Neural cell (in vitro differentiated cells): Measurements from ENCODE around the gene LDHAL6B. TPM values are rescaled to one million over a fixed set of nuclear protein-coding genes. Genes with fewer than 3 reads are reported as not detected.

Source experiments
- H2AFZ ChIP-seq: fragments of 200-600, 300-800 bp; sonication (generic), shearing (Covaris generic); 2 replicates; pipeline ENCODE4 v1.6.0; 2014; ENCODE audit warnings: low read depth, mild to moderate bottlenecking, antibody characterized with exemption, low read length, moderate library complexity
- H3F3A ChIP-seq: fragments of 200-600 bp; shearing (Covaris generic); 2 replicates; pipeline ENCODE4 v1.6.1; 2016; ENCODE audit warnings: mild to moderate bottlenecking, moderate library complexity, mixed read lengths, antibody characterized with exemption, low read length; ENCODE audit not compliant: insufficient read depth, poor library complexity, severe bottlenecking
- H3K27ac ChIP-seq: fragments of 200-600, 300-800 bp; sonication (generic), shearing (Covaris generic); 2 replicates; pipeline ENCODE4 v1.5.1; 2014; ENCODE audit warnings: mild to moderate bottlenecking, low read length, moderate library complexity
- H3K27me3 ChIP-seq: fragments of 300-800, 200-600 bp; sonication (generic), shearing (Covaris generic); 2 replicates; pipeline ENCODE4 v1.6.0; 2014; ENCODE audit warnings: mild to moderate bottlenecking, low read depth, low read length, moderate library complexity; ENCODE audit not compliant: insufficient read depth
- H3K36me3 ChIP-seq: fragments of 300-800, 200-600 bp; sonication (generic), shearing (Covaris generic); 2 replicates; pipeline ENCODE4 v1.5.1; 2014; ENCODE audit warnings: mild to moderate bottlenecking, antibody characterized with exemption, low read length, moderate library complexity; ENCODE audit not compliant: insufficient read depth
- H3K4me2 ChIP-seq: fragments of 300-800, 200-600 bp; sonication (generic), shearing (Covaris generic); 2 replicates; pipeline ENCODE4 v1.6.0; 2014; ENCODE audit warnings: mild to moderate bottlenecking, low read length
- H3K4me3 ChIP-seq: fragments of 300-800, 200-600 bp; sonication (generic), shearing (Covaris generic); 2 replicates; pipeline ENCODE4 v1.5.1; 2014; ENCODE audit warnings: mild to moderate bottlenecking, low read length, moderate library complexity
- H3K79me2 ChIP-seq: fragments of 200-600 bp; shearing (Covaris generic); replicated peaks from 2 replicates; pipeline ENCODE4 v1.6.0; 2014; ENCODE audit warnings: mild to moderate bottlenecking, low read length, moderate library complexity; ENCODE audit not compliant: insufficient read depth
- H3K9ac ChIP-seq: fragments of 300-800, 200-600 bp; sonication (generic), shearing (Covaris generic); 2 replicates; pipeline ENCODE4 v1.6.1; 2016; ENCODE audit warnings: mild to moderate bottlenecking, low read length, mixed read lengths
- H3K9me2 ChIP-seq: fragments of 200-600 bp; shearing (Covaris generic); 2 replicates; pipeline ENCODE4 v1.6.1; 2016; ENCODE audit warnings: mild to moderate bottlenecking, low read length, mixed read lengths; ENCODE audit not compliant: insufficient read depth
- H3K9me3 ChIP-seq: fragments of 200-600, 300-800 bp; sonication (generic), shearing (Covaris generic); 2 replicates; pipeline ENCODE4 v1.6.1; 2016; ENCODE audit warnings: mild to moderate bottlenecking, mixed run types, low read length, moderate library complexity, mixed read lengths
- H4K20me1 ChIP-seq: fragments of 200-600 bp; shearing (Covaris generic); 2 replicates; pipeline ENCODE4 v1.6.1; 2016; ENCODE audit warnings: mild to moderate bottlenecking, mixed run types; ENCODE audit not compliant: insufficient read depth
- EP300 ChIP-seq: fragments of 450-650 bp; conservative IDR thresholded peaks from 2 replicates; pipeline ENCODE4 v1.6.1; 2014; ENCODE audit warnings: antibody characterized with exemption, mild to moderate bottlenecking, moderate library complexity; ENCODE audit not compliant: poor library complexity, severe bottlenecking
- EZH2 ChIP-seq: fragments of 200-600, 300-800 bp; shearing (Covaris generic), sonication (generic); IDR thresholded peaks from 2 replicates; pipeline ENCODE4 v1.6.1; 2014; ENCODE audit warnings: antibody characterized with exemption, low read length, borderline replicate concordance, mild to moderate bottlenecking; ENCODE audit not compliant: insufficient read depth, poor library complexity, severe bottlenecking
- MXI1 ChIP-seq: fragments of 450-650 bp; conservative IDR thresholded peaks from 2 replicates; pipeline ENCODE4 v1.6.1; 2014; ENCODE audit warnings: antibody characterized with exemption, mild to moderate bottlenecking; ENCODE audit not compliant: poor library complexity, severe bottlenecking
- POLR2AphosphoS5 ChIP-seq: IDR thresholded peaks from 2 replicates; pipeline ENCODE4 v1.6.1; 2012
- RAD21 ChIP-seq: fragments of 450-650 bp; conservative IDR thresholded peaks from 2 replicates; pipeline ENCODE4 v1.6.1; 2014; ENCODE audit warnings: antibody characterized with exemption, mild to moderate bottlenecking, moderate library complexity
- SMC3 ChIP-seq: fragments of 450-650 bp; conservative IDR thresholded peaks from 2 replicates; pipeline ENCODE4 v1.6.1; 2014; ENCODE audit warnings: antibody characterized with exemption, mild to moderate bottlenecking, moderate library complexity; ENCODE audit not compliant: poor library complexity
- TAF1 ChIP-seq: IDR thresholded peaks from 2 replicates; pipeline ENCODE4 v1.6.1; 2012; ENCODE audit warnings: low read depth
- polyA plus RNA-seq: library from polyadenylated mRNA; depleted of rRNA; stranded (reverse); fragments of >200 nt; gene quantifications from 2 replicates; pipeline ENCODE4 v1.2.3, GENCODE V29; 2014
- TF ChIP-seq, protein P1 (sequence below): IDR thresholded peaks from 2 replicates; pipeline ENCODE4 v1.6.1; 2012; ENCODE audit warnings: borderline replicate concordance
- TF ChIP-seq, protein P2 (sequence below): fragments of 450-650 bp; IDR thresholded peaks from 2 replicates; pipeline ENCODE4 v1.5.1; 2014; ENCODE audit warnings: antibody characterized with exemption, mild to moderate bottlenecking, moderate library complexity; ENCODE audit not compliant: poor library complexity, severe bottlenecking

LDHAL6B gene
- polyA plus RNA-seq, 1 donor from 2014 or later = not detected

DNA sequence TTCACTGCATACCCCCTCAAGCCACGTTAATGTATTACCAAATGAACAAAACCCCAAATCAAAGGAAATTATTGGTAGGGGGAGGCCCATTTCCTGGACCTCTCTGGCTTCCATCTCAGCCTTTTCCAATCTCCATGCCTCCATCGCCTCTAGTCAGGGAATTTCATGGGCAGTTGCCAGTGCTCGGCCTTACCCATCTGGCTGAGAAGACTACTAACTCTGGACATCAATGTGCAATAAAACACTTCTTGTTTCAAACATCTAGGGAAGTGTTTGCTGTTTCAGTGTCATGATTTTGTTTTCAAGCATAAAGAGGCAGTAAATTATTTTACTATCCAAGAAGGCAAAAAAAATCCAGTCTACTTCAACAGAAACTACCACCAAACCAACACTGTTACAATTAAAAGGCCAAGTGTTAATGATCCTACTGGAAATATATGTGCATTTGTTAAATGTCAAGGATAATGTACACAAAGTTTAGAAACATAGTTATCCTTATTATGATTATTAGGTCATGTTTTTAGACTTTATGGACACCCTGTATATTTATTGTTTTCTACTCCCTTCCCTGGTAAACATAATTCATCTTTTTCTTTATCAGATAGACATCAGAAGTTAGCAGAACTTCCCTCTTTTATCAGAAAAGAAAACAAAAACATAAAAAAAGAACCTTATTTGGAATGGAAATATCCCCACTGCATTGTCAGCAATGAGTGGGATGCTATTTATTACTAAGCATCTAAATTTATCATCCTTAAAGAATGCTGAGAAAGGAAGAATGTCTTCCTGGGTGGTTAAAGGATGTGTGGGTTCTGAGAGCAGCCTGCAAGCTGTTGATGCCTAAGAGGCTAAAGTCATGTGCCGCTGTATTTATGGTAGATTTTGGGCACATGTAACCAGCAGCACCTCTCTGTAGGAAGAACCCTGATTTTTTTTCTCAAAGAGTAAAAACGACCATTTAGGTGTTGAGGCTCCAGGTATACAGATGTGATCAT lies 15.2 kb downstream of the LDHAL6B start:
- H3K79me2 ChIP-seq = no peaks in the 10 kb centered on the region
- no peaks in the 10 kb centered on the region for H3K36me3 ChIP-seq
- no peak overlapping the region for H3K4me2 ChIP-seq
- no peaks in the 10 kb centered on the region for H3K27me3 ChIP-seq
- H3F3A ChIP-seq = no peaks in the 10 kb centered on the region
- TF ChIP-seq MXI1 = no peak
- no peak for TF ChIP-seq EP300
- TF ChIP-seq SMC3 = no peak
- TF ChIP-seq POLR2AphosphoS5 = no peak
- TF ChIP-seq RAD21 = no peak
- no peak for TF ChIP-seq TAF1
- TF ChIP-seq, protein P1, sequence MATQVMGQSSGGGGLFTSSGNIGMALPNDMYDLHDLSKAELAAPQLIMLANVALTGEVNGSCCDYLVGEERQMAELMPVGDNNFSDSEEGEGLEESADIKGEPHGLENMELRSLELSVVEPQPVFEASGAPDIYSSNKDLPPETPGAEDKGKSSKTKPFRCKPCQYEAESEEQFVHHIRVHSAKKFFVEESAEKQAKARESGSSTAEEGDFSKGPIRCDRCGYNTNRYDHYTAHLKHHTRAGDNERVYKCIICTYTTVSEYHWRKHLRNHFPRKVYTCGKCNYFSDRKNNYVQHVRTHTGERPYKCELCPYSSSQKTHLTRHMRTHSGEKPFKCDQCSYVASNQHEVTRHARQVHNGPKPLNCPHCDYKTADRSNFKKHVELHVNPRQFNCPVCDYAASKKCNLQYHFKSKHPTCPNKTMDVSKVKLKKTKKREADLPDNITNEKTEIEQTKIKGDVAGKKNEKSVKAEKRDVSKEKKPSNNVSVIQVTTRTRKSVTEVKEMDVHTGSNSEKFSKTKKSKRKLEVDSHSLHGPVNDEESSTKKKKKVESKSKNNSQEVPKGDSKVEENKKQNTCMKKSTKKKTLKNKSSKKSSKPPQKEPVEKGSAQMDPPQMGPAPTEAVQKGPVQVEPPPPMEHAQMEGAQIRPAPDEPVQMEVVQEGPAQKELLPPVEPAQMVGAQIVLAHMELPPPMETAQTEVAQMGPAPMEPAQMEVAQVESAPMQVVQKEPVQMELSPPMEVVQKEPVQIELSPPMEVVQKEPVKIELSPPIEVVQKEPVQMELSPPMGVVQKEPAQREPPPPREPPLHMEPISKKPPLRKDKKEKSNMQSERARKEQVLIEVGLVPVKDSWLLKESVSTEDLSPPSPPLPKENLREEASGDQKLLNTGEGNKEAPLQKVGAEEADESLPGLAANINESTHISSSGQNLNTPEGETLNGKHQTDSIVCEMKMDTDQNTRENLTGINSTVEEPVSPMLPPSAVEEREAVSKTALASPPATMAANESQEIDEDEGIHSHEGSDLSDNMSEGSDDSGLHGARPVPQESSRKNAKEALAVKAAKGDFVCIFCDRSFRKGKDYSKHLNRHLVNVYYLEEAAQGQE = no peak
- TF ChIP-seq, protein P2, sequence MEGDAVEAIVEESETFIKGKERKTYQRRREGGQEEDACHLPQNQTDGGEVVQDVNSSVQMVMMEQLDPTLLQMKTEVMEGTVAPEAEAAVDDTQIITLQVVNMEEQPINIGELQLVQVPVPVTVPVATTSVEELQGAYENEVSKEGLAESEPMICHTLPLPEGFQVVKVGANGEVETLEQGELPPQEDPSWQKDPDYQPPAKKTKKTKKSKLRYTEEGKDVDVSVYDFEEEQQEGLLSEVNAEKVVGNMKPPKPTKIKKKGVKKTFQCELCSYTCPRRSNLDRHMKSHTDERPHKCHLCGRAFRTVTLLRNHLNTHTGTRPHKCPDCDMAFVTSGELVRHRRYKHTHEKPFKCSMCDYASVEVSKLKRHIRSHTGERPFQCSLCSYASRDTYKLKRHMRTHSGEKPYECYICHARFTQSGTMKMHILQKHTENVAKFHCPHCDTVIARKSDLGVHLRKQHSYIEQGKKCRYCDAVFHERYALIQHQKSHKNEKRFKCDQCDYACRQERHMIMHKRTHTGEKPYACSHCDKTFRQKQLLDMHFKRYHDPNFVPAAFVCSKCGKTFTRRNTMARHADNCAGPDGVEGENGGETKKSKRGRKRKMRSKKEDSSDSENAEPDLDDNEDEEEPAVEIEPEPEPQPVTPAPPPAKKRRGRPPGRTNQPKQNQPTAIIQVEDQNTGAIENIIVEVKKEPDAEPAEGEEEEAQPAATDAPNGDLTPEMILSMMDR = no peak
- no peak for TF ChIP-seq EZH2
- no peak overlapping the region for H3K4me3 ChIP-seq
- H2AFZ ChIP-seq = no peak overlapping the region
- no peak overlapping the region for H3K27ac ChIP-seq
- no peaks in the 10 kb centered on the region for H4K20me1 ChIP-seq
- no peaks in the 10 kb centered on the region for H3K9me2 ChIP-seq
- no peaks in the 10 kb centered on the region for H3K9me3 ChIP-seq
- no peak overlapping the region for H3K9ac ChIP-seq

DNA sequence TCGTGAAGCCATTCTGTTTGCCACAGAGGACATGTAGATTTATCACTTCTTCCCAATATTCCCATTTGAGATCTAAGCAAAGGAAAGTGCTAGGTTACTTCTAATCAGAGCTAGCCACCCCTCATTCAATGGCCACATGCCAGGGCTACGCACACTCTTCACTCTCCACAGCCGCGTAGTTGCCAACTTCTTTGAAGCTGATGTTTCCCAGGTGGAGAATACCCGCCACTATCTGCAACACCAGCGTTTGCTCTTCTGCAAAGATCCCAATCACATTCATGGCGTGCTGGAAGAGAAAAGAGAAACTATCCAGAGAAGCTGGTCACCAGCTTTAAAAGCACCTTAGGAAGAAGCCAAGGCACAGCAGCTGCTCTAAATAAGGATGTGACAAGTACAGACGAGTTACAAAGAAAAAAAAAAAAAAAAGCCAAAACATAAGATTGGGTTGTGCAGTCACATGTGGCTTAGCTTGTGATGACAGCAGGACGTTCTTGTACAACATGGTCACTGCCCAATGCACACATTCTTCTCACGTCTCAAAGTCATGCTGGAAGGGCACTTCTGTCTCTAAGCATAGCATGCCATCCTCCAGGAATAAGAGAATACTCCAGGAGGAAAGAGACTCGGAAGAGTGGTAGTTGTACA lies 16.4 kb downstream of the LDHAL6B start:
- H3K9me3 ChIP-seq = no peaks in the 10 kb centered on the region
- no peaks in the 10 kb centered on the region for H3F3A ChIP-seq
- H2AFZ ChIP-seq = no peak overlapping the region
- H3K4me3 ChIP-seq = no peak overlapping the region
- no peaks in the 10 kb centered on the region for H3K79me2 ChIP-seq
- no peak overlapping the region for H3K27ac ChIP-seq
- no peaks in the 10 kb centered on the region for H3K36me3 ChIP-seq
- no peaks in the 10 kb centered on the region for H3K9me2 ChIP-seq
- H3K27me3 ChIP-seq = no peaks in the 10 kb centered on the region
- H3K9ac ChIP-seq = no peak overlapping the region
- H4K20me1 ChIP-seq = no peaks in the 10 kb centered on the region
- no peak overlapping the region for H3K4me2 ChIP-seq
- no peak for TF ChIP-seq EZH2
